Measurements from ENCODE around the gene CDH12. TPM values are rescaled to one million over a fixed set of nuclear protein-coding genes. Genes with fewer than 3 reads are reported as not detected.

CDH12 gene
- total and polyA plus RNA-seq, 10 of the 15 experiments (the other 5 are each of a cell fraction or from before 2014, with no cell fraction given) = 0.03 to 0.16 TPM; not detected in 8

- no peaks in the 10 kb centered on the region for H3K27me3 ChIP-seq (replicated peaks in 1 of 2; ENCODE audit: control insufficient read depth in 2 of 2, insufficient read depth in 2 of 2, low read length in 1 of 2)
- in situ Hi-C loops (cut with MboI) = no loop called here
- H2AFZ ChIP-seq (ENCODE audit: control insufficient read depth, low read depth, low read length) = no peak overlapping the region
- BruUV-seq (replicated peaks) = no TSS peak
- H3K4me2 ChIP-seq (ENCODE audit: control insufficient read depth, insufficient read depth) = no peak overlapping the region
- no peak for ATAC-seq
- no peak overlapping the region for H3K27ac ChIP-seq (ENCODE audit: control insufficient read depth, insufficient read depth)
- H3K9me3 ChIP-seq (replicated peaks; ENCODE audit: control insufficient read depth, insufficient read depth, low read length) = no peaks in the 10 kb centered on the region
- H3K9ac ChIP-seq (ENCODE audit: control insufficient read depth, insufficient read depth, low read length) = no peak overlapping the region
- H3K4me3 ChIP-seq = no peak overlapping the region
- no peaks in the 10 kb centered on the region for H3K4me1 ChIP-seq (ENCODE audit: control insufficient read depth, insufficient read depth, low read length)
- ChIA-PET CTCF (no interaction called here), SMC1A (ENCODE audit: uncharacterized antibody, unreplicated experiment) (no interaction called here), RAD21 (ENCODE audit: unreplicated experiment) (no interaction called here), POLR2A (no interaction called here)
- DNase-seq (ENCODE audit: low read depth, low spot score) = no peak
- no peaks in the 10 kb centered on the region for H3K36me3 ChIP-seq (ENCODE audit: control insufficient read depth in 2 of 2, insufficient read depth in 2 of 2, low read length in 1 of 2)
- WGBS (ENCODE audit: insufficient coverage, insufficient replicate concordance, low lambda C conversion rate, missing lambda C conversion rate) = 0% methylated on average over 2 of the region's 2 CpGs
- H4K20me1 ChIP-seq (ENCODE audit: control insufficient read depth, insufficient read depth) = no peaks in the 10 kb centered on the region
- intact Hi-C loops (cut with micrococcal nuclease; ENCODE audit: unreplicated experiment) = no loop called here
- no peak for TF ChIP-seq HDGF (IDR thresholded peaks at IDR 0.05)
- H3K79me2 ChIP-seq (ENCODE audit: control insufficient read depth, insufficient read depth, low read length) = no peaks in the 10 kb centered on the region
- no peak for FAIRE-seq
Measured at GRCh38 chr5:22793463-22793862, 59.7 kb downstream of the CDH12 start.

GRCh38 chr5:22787807-22788206 lies 65.3 kb downstream of the CDH12 start:
- no peak overlapping the region for H3K27ac ChIP-seq (ENCODE audit: control insufficient read depth, insufficient read depth)
- ChIA-PET SMC1A (ENCODE audit: uncharacterized antibody, unreplicated experiment) (no interaction called here), POLR2A (no interaction called here), CTCF (no interaction called here), RAD21 (ENCODE audit: unreplicated experiment) (no interaction called here)
- H4K20me1 ChIP-seq (ENCODE audit: control insufficient read depth, insufficient read depth) = no peaks in the 10 kb centered on the region
- in situ Hi-C loops (cut with MboI) (no loop called here), intact Hi-C loops (cut with micrococcal nuclease; ENCODE audit: unreplicated experiment) (no loop called here)
- no peaks in the 10 kb centered on the region for H3K79me2 ChIP-seq (ENCODE audit: control insufficient read depth, insufficient read depth, low read length)
- TF ChIP-seq SREBF2 (IDR thresholded peaks at IDR 0.05; ENCODE audit: low read length) = no peak
- TF ChIP-seq NFYB (IDR thresholded peaks at IDR 0.05; ENCODE audit: insufficient read depth, low read depth, low read length) = no peak
- TF ChIP-seq ZBED1 (IDR thresholded peaks at IDR 0.05; ENCODE audit: borderline replicate concordance) = no peak
- no peak for TF ChIP-seq GATAD2B (conservative IDR thresholded peaks at IDR 0.05; ENCODE audit: low read depth)
- no peak for TF ChIP-seq RAD51 (IDR thresholded peaks at IDR 0.05)
- TF ChIP-seq RBBP5 (conservative IDR thresholded peaks at IDR 0.05) = no peak
- no peak for TF ChIP-seq TCF3 (IDR thresholded peaks at IDR 0.05; ENCODE audit: borderline replicate concordance, insufficient read depth, low read depth, low read length)
- no peak for TF ChIP-seq POLR2AphosphoS2 (IDR thresholded peaks at IDR 0.05; ENCODE audit: low read depth, low read length)
- no peak for TF ChIP-seq IKZF2 (IDR thresholded peaks at IDR 0.05)
- TF ChIP-seq CREM (IDR thresholded peaks at IDR 0.05; ENCODE audit: low read depth) = no peak
- TF ChIP-seq SPI1 (IDR thresholded peaks at IDR 0.05; ENCODE audit: borderline replicate concordance, insufficient read depth, low read depth, low read length) = no peak
- TF ChIP-seq TAF1 (IDR thresholded peaks at IDR 0.05; ENCODE audit: borderline replicate concordance, low read depth, low read length) = no peak
- no peak for TF ChIP-seq EZH2 (IDR thresholded peaks at IDR 0.05; ENCODE audit: borderline replicate concordance, control insufficient read depth, low read depth, low read length)
- no peak overlapping the region for H2AFZ ChIP-seq (ENCODE audit: control insufficient read depth, low read depth, low read length)
- H3K4me3 ChIP-seq = no peak overlapping the region
- H3K9me3 ChIP-seq (replicated peaks; ENCODE audit: control insufficient read depth, insufficient read depth, low read length) = no peaks in the 10 kb centered on the region
- FAIRE-seq = no peak
- H3K4me2 ChIP-seq (ENCODE audit: control insufficient read depth, insufficient read depth) = no peak overlapping the region
- ATAC-seq = peak; percentile 19; the same call in 1 of the 3 replicates
- H3K4me1 ChIP-seq (ENCODE audit: control insufficient read depth, insufficient read depth, low read length) = no peaks in the 10 kb centered on the region
- no peaks in the 10 kb centered on the region for H3K27me3 ChIP-seq (replicated peaks in 1 of 2; ENCODE audit: control insufficient read depth in 2 of 2, insufficient read depth in 2 of 2, low read length in 1 of 2)
- H3K36me3 ChIP-seq (ENCODE audit: control insufficient read depth in 2 of 2, insufficient read depth in 2 of 2, low read length in 1 of 2) = no peaks in the 10 kb centered on the region
- DNase-seq (ENCODE audit: low read depth, low spot score) = no peak
- BruUV-seq (replicated peaks) = no TSS peak
- WGBS (ENCODE audit: insufficient coverage, insufficient replicate concordance, low lambda C conversion rate, missing lambda C conversion rate) = 0% methylated on average over 1 of the region's 1 CpG
- no peak overlapping the region for H3K9ac ChIP-seq (ENCODE audit: control insufficient read depth, insufficient read depth, low read length)

All from GM12878 (cell line).